Measurements from ENCODE around the gene NLRP1.

The NLRP1 gene

GRCh38 chr17:5480962-5481361, 103.3 kb downstream of the NLRP1 start:
- Histone ChIP-seq H3K4me3 (replicated peaks; ENCODE audit: insufficient read depth, low read length) (no peak overlapping the region), H3K27ac (replicated peaks) (no peak overlapping the region), H3K27me3 (ENCODE audit: insufficient read depth, poor library complexity, severe bottlenecking) (no peaks in the 10 kb centered on the region)
- DNase-seq (ENCODE audit: low read depth in 1 of 2, low spot score in 1 of 2), result no peak
- TF ChIP-seq REST (IDR thresholded peaks at IDR 0.05; ENCODE audit: insufficient replicate concordance, low read depth), result no peak
- no peak for TF ChIP-seq GABPA (IDR thresholded peaks at IDR 0.05; ENCODE audit: low read depth)
- TF ChIP-seq POLR2AphosphoS5 (IDR thresholded peaks at IDR 0.05; ENCODE audit: low read depth), result no peak
- TF ChIP-seq CTCF (IDR thresholded peaks at IDR 0.05; ENCODE audit: insufficient read depth, low read length), result no peak
- TF ChIP-seq SPI1 (IDR thresholded peaks at IDR 0.05; ENCODE audit: borderline replicate concordance, low read depth), result no peak

GRCh38 chr17:5478992-5479391, 105.3 kb downstream of the NLRP1 start:
- Histone ChIP-seq H3K27ac (replicated peaks) (no peak overlapping the region), H3K27me3 (ENCODE audit: insufficient read depth, poor library complexity, severe bottlenecking) (no peaks in the 10 kb centered on the region), H3K4me3 (replicated peaks; ENCODE audit: insufficient read depth, low read length) (no peak overlapping the region)
- no peak for DNase-seq (ENCODE audit: low read depth in 1 of 2, low spot score in 1 of 2)
- TF ChIP-seq POLR2AphosphoS5 (IDR thresholded peaks at IDR 0.05; ENCODE audit: low read depth), result no peak
- TF ChIP-seq CTCF (IDR thresholded peaks at IDR 0.05; ENCODE audit: insufficient read depth, low read length), result no peak
- no peak for TF ChIP-seq SPI1 (IDR thresholded peaks at IDR 0.05; ENCODE audit: borderline replicate concordance, low read depth)
- no peak for TF ChIP-seq REST (IDR thresholded peaks at IDR 0.05; ENCODE audit: insufficient replicate concordance, low read depth)
- no peak for TF ChIP-seq GABPA (IDR thresholded peaks at IDR 0.05; ENCODE audit: low read depth)

- no peak for DNase-seq (ENCODE audit: low read depth in 1 of 2, low spot score in 1 of 2)
- Histone ChIP-seq H3K4me3 (replicated peaks; ENCODE audit: insufficient read depth, low read length) (no peak overlapping the region), H3K27ac (replicated peaks) (no peak overlapping the region), H3K27me3 (ENCODE audit: insufficient read depth, poor library complexity, severe bottlenecking) (no peaks in the 10 kb centered on the region)
- TF ChIP-seq SPI1 (IDR thresholded peaks at IDR 0.05; ENCODE audit: borderline replicate concordance, low read depth) (no peak), GABPA (IDR thresholded peaks at IDR 0.05; ENCODE audit: low read depth) (no peak), POLR2AphosphoS5 (IDR thresholded peaks at IDR 0.05; ENCODE audit: low read depth) (no peak), CTCF (IDR thresholded peaks at IDR 0.05; ENCODE audit: insufficient read depth, low read length) (no peak), REST (IDR thresholded peaks at IDR 0.05; ENCODE audit: insufficient replicate concordance, low read depth) (no peak)
These were observed 110.4 kb downstream of the NLRP1 start for GRCh38 chr17:5473906-5474305.

All from HL-60 (cell line).